H1 (cell line): ENCODE results near the gene PRR33.

Source experiments
- BACH1 ChIP-seq: IDR thresholded peaks from 2 replicates; pipeline ENCODE4 v1.6.1; 2012; ENCODE audit warnings: low read length, improper control_type of control experiment
- CTCF ChIP-seq, 3 experiments: IDR thresholded peaks; 1 replicate in 2 of 3; 2 replicates in 1 of 3; pipeline versions ENCODE4 v1.5.1 to v1.6.1; 2011; ENCODE audit warnings: low read length in 3 of 3, mild to moderate bottlenecking in 3 of 3, inconsistent platforms in 2 of 3, low read depth in 1 of 3, moderate library complexity in 1 of 3; ENCODE audit not compliant: insufficient read depth in 1 of 3; ENCODE audit errors: control extremely low read depth in 1 of 3
- SIRT6 ChIP-seq: IDR thresholded peaks from one replicate; pipeline ENCODE4 v1.7.1; 2012; ENCODE audit warnings: low read length, inconsistent platforms
- TAF7 ChIP-seq: optimal IDR thresholded peaks from 2 replicates; pipeline ENCODE3; 2011; ENCODE audit warnings: low read depth, mild to moderate bottlenecking, inconsistent platforms, low read length, moderate library complexity, borderline replicate concordance
- YY1 ChIP-seq: IDR thresholded peaks from 2 replicates; pipeline ENCODE4 v1.6.1; 2011; ENCODE audit warnings: low read depth, mild to moderate bottlenecking, low read length

- TF ChIP-seq CTCF (IDR thresholded peaks at IDR 0.05; ENCODE audit: control extremely low read depth in 1 of 3, insufficient read depth in 1 of 3, low read depth in 1 of 3, low read length in 3 of 3) (no peak), BACH1 (no peak), YY1 (no peak), TAF7 (no peak), SIRT6 (no peak)
Measured at GRCh38 chr11:1875093-1875850, 16.4 kb downstream of the PRR33 start.
